ENCODE results near the gene DCLK1.

DCLK1 gene

GRCh38 chr13:35856084-35856483, 275.1 kb downstream of the DCLK1 start:
- no peak for DNase-seq

- DNase-seq, result peak; percentile 79
Measured at GRCh38 chr13:35855531-35856019, 275.6 kb downstream of the DCLK1 start.

DNA sequence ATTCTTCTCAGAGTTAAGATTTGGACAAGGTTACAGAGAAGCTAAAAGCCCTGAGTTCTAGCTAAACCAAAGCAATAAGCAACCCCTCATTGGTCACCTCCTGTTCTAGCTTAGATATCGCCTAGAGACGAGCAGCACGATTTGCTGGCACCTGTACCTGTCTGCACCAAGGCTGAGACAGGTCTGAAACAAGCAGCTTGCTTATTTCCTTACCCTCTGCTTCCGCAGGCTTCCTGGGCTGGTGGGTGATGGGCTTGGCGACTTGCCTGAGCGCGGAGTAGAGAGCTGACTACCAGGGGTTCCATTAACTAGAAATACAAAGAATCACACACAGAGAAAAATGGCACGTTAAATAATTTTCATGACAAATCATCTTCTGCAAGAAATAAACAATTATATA, 276.9 kb downstream of the DCLK1 start:
- DNase-seq, result no peak

DNA sequence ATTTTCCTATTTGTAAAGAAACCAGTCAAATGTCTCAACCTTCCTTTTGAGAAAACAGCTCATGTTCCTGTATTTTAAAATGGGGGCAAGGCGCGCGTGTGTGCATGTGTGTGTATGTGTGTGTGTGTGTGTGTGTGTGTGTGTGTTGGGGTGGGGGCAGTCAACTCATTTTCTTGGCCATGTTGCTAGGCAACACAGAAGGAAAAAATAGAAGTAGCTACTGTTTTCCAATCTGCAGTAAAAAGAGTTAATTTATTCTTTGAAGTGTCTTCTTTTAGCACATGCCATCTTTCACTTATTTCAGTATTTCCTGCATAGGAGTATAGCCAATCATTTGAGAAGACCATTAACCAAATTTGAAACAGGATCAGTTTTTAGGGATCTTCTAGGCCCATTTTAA, 279.3 kb downstream of the DCLK1 start:
- no peak for DNase-seq

GRCh38 chr13:35851356-35851755, 279.8 kb downstream of the DCLK1 start:
- no peak for DNase-seq

DNA sequence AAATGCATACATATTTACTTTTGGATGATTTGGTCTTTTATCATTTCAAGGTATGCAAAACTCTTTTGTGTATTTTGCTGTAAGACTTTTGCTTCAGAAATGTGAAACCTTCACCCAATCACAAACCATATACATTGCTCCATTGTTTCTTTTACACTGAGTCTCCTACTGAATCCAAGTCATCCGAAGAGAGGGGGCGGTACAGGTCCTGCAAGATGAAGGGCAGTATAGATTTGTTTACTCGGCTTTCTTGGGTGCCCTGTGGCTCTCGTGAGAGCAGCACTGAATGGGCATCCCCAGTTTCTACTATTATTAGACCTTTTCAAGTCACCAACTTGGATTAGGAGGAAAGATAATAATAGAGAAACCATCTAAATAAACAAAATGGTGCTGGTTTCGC, 280.6 kb downstream of the DCLK1 start:
- no peak for DNase-seq

GRCh38 chr13:35849256-35849644, 281.9 kb downstream of the DCLK1 start:
- no peak for DNase-seq

- DNase-seq, result no peak
Measured at GRCh38 chr13:35848336-35849255, 282.6 kb downstream of the DCLK1 start.

DNA sequence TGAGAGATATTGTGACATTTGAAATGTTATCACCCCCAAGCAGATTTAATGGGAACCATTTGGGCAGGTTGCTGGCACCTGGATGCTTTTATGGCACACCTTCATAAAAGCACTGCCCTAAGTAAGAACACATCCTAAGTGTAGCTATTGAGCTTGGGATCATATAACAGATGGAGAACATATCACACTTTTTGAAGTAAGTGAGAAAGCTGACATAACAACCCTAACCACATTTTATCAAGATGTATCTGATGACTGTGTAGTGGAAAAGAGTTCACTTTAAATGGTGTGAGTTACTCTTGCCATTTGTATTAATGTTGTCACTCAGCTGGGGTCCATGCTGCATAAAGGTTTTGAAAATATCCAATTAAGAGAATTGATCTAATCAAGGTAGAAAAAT, 287.9 kb downstream of the DCLK1 start:
- no peak for DNase-seq

DNA sequence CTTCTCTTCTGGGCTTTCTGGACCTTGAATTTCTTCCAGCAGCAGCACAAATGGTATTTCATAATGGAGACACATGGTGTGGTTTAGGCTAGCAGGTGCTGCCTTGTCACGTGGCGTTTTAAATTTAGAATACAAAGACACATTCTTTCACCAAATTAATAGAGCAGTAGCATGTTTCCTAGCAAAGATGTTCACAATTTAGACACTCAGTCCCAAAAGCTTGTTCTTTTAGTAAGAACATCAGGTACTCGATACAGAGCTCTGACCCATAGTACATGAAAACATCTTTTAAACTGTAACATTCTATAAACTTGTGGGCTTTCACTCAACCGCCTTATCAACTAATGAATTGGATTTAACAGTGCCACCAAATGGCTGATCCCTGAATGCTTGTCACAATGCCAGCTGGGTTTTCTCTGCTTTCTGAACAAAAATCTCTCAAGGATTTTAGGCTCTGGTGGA, 290.1 kb downstream of the DCLK1 start:
- DNase-seq, result no peak

DNA sequence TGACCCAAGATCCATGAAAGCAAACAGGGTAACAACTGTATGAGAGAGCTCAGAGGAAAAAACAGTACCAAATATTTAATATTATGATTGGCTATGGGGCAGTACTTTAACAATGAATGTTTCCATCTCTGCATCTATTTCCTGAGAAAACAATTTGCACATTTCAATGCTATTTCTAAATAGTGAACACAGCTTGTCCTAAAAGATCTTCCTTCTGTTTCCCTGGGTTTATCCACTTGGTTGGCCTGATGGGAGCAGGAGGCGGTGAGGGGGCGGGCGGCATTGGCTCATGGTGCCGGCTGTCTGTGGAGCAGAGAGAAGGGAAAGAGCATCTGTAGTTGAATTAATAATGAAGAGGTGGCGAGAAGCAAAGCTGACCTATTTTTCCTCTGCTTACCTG, 291.4 kb downstream of the DCLK1 start:
- no peak for DNase-seq

- no peak for DNase-seq
Measured at GRCh38 chr13:35838356-35838755, 292.8 kb downstream of the DCLK1 start.

DNA sequence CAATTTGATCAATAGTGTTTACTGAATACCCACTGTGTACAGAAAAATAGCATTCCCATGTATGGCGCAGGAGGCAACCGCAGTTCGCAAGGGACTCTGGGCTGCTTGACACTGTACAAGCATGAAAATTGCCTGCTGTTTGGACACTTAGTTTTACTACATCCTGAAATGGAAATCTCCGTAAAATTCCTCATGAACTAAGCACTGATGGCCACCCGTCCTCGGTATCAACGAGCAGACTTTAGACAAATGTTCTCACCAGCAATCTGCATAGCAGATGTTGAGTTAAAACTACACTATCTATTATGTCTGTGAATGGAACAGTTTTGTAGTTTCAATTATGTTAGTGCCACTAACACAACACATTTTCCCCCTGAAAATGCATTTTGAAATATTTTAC, 294.7 kb downstream of the DCLK1 start:
- no peak for DNase-seq

DNA sequence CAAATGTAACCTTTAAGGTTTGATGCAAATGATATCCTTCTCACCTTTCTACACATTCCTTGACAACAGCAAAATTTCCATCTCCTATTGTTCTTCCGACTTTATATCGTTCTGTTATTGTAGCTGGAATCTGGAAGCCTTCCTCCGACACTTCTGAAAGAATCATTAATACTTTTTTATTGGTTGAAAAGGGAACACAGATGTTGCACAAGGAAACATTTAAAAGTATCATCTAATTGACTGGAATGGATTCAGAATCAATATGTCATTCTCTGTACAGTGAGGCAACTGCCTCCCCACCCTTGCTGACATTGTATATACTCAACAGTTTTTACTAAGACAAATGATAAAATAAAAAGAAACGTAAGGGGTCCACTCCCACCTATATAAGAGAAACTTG, 295.2 kb downstream of the DCLK1 start:
- DNase-seq, result no peak

DNA sequence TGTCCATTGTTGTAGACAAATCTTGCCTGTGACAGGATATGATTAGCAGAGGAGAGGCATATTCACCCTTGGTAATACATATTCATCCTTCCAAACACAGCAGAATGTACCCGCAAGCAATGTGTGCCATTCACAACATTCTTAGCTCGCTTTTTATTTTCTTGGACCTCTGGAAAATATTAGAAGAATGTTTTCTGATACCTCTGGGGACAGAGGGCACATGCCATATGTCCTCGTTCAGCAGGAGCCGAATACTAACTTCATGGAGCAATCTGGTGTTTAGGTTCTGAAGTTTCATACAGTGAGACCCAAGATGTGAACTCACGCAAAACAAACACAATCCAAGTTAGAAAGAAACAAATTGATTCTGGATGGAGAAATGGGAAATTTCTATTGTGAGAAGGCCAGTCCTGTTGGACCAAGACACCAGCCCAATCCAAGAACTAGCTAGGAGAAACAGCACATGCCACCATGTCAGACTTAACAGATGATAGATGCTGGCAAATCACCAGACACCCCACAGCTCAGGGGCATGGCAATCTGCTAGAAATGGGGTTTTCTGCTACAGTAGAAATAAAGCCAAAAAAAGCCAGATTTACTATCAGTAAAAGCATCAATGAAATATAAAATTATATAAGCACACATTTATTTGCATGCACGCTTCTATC, 297.4 kb downstream of the DCLK1 start:
- DNase-seq, result no peak

DNA sequence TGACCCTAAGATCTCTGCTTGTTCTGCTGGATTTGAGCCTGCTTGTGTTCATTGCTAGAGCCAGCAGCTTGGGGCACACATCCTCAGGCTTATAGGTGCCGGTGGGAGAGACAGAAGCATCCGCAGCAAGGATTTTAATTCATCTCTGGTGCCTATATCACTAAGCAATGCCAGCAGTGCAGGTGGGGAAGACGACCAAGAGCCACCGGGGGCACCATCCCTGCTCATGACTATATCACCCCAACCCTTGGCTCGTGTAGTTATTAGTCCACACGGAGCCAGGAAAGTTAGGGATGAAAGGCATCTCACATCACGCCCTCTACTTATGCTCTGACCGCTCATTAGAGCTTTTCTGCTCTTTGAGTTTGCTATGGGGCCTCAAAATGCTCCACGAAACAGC, 298.2 kb downstream of the DCLK1 start:
- no peak for DNase-seq

DNA sequence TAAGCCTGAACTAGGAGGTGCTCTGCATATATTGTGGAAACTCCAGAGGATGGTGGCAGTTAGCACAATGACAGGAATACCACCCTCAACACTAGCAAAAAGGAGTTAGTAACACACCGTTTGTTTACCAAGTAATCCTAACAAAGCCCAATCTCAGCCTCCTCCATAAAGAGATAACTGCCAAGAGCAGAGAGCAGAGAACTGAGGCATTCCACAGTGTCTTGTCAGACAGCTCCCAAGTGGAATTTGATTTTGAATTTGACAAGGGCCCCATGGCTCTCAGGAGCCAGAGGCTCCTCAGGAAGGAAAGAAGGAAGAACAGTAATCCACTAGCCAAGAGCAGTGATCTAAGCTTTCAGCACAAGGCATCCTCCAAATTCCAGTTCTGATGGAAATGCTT, 298.6 kb downstream of the DCLK1 start:
- DNase-seq, result no peak

DNA sequence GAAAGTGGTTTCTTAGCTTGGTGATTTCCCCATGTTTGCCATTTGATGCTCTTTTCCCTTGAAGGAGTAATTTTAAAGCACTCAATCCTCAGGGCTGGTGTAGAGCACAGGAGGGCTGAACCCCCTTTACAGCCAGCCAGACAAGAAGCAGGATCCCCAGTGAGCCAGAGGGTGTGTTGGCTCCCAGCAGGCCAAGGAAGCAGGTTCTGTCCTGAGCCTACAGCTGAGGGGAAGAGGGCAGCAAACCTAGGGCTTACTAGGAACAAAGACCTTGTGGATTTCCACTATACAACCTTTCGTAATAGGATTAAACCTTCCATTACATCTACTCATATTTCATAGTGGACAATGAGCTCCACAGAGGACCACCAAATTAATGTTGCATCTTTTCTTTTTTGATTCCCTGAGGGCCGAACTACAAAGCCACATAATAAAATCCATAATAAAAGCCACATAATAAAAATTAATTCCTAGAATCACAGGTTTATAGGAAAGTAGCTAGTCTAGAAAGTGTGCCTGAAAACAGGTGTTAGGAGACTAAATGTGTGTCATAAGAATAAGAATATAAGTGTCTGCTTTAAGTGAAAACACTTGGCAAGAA, 300.2 kb downstream of the DCLK1 start:
- no peak for DNase-seq

- DNase-seq, result no peak
Measured at GRCh38 chr13:35826626-35827254, 304.4 kb downstream of the DCLK1 start.

DNA sequence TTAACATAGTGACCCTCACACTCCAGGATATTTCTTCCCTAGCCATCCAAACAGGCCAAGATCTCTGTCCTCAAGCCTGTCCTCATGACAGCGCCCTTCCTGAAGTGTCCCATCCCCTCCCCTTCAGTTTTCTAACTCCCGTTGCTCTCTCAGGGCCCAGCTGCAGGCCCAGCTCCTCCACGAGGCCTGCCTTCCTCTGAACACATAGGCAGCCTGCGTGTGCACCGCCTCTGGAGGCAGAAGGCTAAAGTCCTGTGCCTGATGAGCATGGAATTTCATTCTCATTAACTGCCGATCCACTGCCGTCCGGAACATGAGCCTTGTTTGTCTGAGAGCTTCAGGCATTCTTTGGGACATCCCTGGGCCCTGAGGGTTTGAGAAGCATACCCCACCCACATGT, 306.4 kb downstream of the DCLK1 start:
- no peak for DNase-seq

DNA sequence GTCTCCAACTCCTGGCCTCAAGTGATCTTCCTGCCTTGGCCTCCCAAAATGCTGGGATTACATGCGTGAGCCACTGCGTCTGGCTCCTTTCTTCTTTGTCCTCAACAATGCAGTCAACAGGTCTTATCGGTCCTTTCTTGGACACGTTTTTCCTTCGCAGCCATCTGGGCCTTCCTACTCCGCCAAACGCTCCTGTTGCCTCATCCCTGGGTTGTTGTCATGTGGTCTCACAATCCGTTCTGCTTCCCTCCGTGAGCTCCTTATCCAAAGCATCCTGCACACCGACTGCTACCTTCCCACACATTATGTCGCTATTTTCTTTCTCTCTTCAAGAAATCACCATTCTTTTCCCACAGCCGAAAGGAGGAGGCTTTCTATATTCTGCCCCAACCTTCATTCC, 306.8 kb downstream of the DCLK1 start:
- DNase-seq, result no peak

- no peak for DNase-seq
Measured at GRCh38 chr13:35822666-35823065, 308.5 kb downstream of the DCLK1 start.

DNA sequence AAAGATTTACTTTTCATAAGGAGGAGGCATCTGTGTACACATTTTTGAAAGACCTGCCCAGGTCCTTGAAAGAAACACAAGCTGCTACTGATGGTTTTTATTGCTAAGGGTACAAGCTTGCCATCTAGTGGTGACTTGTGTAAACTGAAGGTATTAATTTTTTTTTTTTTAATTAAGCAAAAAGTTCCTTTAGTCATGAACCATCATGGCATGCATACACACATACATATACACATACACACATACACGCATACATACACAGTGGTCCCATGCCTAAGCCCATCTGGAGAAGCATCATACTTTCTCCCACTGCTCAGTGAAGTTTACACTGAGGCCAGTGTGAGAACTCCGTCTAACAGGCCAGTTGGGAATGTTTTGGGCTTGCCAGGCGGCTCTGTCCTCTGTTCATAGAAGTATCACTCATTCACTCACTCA, 312.5 kb downstream of the DCLK1 start:
- peak; percentile 27 for DNase-seq
